DOHH2 (cell line): ENCODE measurements around the gene IQSEC2.

Experiments
- H3F3A ChIP-seq: fragments of 200-600 bp; sonication (generic), shearing (Covaris generic); 2 replicates; pipeline ENCODE4 v1.6.0; 2016; ENCODE audit warnings: antibody characterized with exemption, mild to moderate bottlenecking; ENCODE audit not compliant: control insufficient read depth, insufficient read depth
- H3K27ac ChIP-seq: fragments of 200-600 bp; sonication (generic); 2 replicates; pipeline ENCODE4 v1.5.1; 2014; ENCODE audit warnings: low read depth, mild to moderate bottlenecking, low read length, moderate library complexity
- H3K27me3 ChIP-seq: fragments of 200-600 bp; sonication (generic); 2 replicates; pipeline ENCODE4 v1.6.1; 2014; ENCODE audit warnings: mild to moderate bottlenecking, low read length, mixed read lengths; ENCODE audit not compliant: control insufficient read depth
- H3K36me3 ChIP-seq: fragments of 200-600 bp; sonication (generic); 2 replicates; pipeline ENCODE4 v1.6.1; 2014; ENCODE audit warnings: mild to moderate bottlenecking, low read length, moderate library complexity, mixed read lengths; ENCODE audit not compliant: control insufficient read depth
- H3K4me1 ChIP-seq: fragments of 200-600 bp; sonication (generic); 2 replicates; pipeline ENCODE4 v1.6.1; 2014; ENCODE audit warnings: mild to moderate bottlenecking, low read length, mixed read lengths; ENCODE audit not compliant: control insufficient read depth
- H3K4me2 ChIP-seq: fragments of 200-600 bp; sonication (generic); 2 replicates; pipeline ENCODE4 v1.6.0; 2014; ENCODE audit warnings: mild to moderate bottlenecking, low read length, moderate library complexity
- H3K4me3 ChIP-seq: fragments of 200-600 bp; sonication (generic); 2 replicates; pipeline ENCODE4 v1.5.1; 2014; ENCODE audit warnings: mild to moderate bottlenecking, low read length, mixed read lengths
- H3K79me2 ChIP-seq: fragments of 200-600 bp; sonication (generic); 2 replicates; pipeline ENCODE4 v1.6.1; 2014; ENCODE audit warnings: mild to moderate bottlenecking, low read length, mixed read lengths; ENCODE audit not compliant: control insufficient read depth
- H3K9me2 ChIP-seq: fragments of 200-600 bp; sonication (generic); replicated peaks from 2 replicates; pipeline ENCODE4 v1.6.1; 2014; ENCODE audit warnings: mild to moderate bottlenecking, low read length, mixed read lengths; ENCODE audit not compliant: control insufficient read depth
- H3K9me3 ChIP-seq: fragments of 200-600 bp; sonication (generic); 2 replicates; pipeline ENCODE4 v1.6.1; 2014; ENCODE audit warnings: antibody characterized with exemption, low read length, mixed read lengths; ENCODE audit not compliant: control insufficient read depth, insufficient read depth
- H4K20me1 ChIP-seq: fragments of 200-600 bp; sonication (generic); 2 replicates; pipeline ENCODE4 v1.6.0; 2014; ENCODE audit warnings: low read depth, mild to moderate bottlenecking, antibody characterized with exemption, low read length, moderate library complexity; ENCODE audit not compliant: control insufficient read depth, insufficient read depth
- EZH2phosphoT487 ChIP-seq: fragments of 200-600 bp; sonication (generic); IDR thresholded peaks from 2 replicates; pipeline ENCODE4 v1.6.1; 2017; ENCODE audit warnings: borderline replicate concordance, mild to moderate bottlenecking, antibody characterized with exemption, low read length, moderate library complexity, mixed read lengths
- TF ChIP-seq, protein P1 (sequence below): fragments of 200-600 bp; sonication (generic); IDR thresholded peaks from one replicate; pipeline ENCODE4 v1.5.1; 2014; ENCODE audit warnings: antibody characterized with exemption, mild to moderate bottlenecking, low read depth, low read length; ENCODE audit not compliant: poor library complexity, severe bottlenecking

Gene IQSEC2

DNA sequence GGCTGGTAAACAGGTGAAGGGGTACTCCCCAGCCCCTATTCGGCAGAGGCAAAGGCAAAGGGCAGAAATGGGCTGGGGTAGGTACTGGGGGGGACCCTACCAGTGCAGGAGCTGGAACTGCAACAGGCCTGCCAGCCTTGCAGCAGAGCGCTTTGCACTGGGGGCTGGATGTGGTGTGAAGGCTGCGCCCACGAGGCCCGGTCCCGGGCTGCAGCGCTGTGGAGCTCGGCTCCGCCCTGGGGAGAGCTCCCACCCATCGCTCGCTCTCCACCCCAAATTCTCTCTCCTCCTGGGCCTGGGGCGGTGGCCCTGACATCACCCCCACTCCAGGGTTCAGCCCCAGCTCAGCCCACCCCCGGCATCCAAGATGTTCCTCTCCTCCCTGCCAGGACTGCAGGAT is 24.2 kb downstream of the IQSEC2 start:
- Histone ChIP-seq H3K4me1 (peaks cover 13% of the 10 kb centered on the region), H3K79me2 (no peaks in the 10 kb centered on the region), H3K27me3 (no peaks in the 10 kb centered on the region), H3K27ac (no peak overlapping the region), H3K9me3 (no peaks in the 10 kb centered on the region), H3K4me3 (no peak overlapping the region), H3F3A (no peaks in the 10 kb centered on the region), H3K4me2 (no peak overlapping the region), H3K9me2 (no peaks in the 10 kb centered on the region), H4K20me1 (no peaks in the 10 kb centered on the region), H3K36me3 (no peaks in the 10 kb centered on the region)
- TF ChIP-seq, protein P1, sequence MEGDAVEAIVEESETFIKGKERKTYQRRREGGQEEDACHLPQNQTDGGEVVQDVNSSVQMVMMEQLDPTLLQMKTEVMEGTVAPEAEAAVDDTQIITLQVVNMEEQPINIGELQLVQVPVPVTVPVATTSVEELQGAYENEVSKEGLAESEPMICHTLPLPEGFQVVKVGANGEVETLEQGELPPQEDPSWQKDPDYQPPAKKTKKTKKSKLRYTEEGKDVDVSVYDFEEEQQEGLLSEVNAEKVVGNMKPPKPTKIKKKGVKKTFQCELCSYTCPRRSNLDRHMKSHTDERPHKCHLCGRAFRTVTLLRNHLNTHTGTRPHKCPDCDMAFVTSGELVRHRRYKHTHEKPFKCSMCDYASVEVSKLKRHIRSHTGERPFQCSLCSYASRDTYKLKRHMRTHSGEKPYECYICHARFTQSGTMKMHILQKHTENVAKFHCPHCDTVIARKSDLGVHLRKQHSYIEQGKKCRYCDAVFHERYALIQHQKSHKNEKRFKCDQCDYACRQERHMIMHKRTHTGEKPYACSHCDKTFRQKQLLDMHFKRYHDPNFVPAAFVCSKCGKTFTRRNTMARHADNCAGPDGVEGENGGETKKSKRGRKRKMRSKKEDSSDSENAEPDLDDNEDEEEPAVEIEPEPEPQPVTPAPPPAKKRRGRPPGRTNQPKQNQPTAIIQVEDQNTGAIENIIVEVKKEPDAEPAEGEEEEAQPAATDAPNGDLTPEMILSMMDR: no peak
- TF ChIP-seq EZH2phosphoT487: no peak

DNA sequence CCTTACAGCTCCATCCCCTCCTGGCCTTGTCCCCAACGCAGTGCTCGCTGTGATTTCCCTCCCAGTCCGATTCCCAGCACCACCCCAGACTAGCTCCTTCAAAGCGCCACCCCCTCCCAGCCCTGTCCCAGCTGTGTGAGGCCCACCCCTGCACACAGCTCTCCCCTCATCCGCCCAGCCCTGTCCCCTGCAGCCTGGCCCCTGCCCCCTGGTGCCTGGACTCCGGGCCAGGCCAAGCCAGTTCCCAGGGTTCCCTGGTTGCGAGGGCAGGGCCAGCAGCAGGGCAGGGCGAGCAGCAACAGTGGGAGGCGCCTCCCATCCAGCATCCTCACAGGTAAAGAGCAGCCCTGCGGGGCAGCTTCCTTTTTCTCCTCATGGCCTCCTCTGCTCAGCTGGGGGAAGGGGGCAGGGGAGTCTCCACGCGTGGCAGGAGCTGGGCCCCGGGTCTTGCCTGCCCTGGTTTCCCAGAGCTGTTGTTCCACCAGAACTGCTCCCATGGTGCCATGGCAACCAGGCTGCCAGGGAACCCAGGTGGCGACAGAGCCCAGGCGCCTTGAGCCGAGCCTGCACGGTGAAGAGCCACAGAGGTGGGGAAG is 24.8 kb downstream of the IQSEC2 start:
- no peak overlapping the region for H3K4me3 ChIP-seq
- no peaks in the 10 kb centered on the region for H3K9me2 ChIP-seq
- H3K9me3 ChIP-seq: no peaks in the 10 kb centered on the region
- no peaks in the 10 kb centered on the region for H3K79me2 ChIP-seq
- no peak overlapping the region for H3K27ac ChIP-seq
- H3F3A ChIP-seq: no peaks in the 10 kb centered on the region
- H3K4me1 ChIP-seq: peaks cover 7% of the 10 kb centered on the region
- no peaks in the 10 kb centered on the region for H3K36me3 ChIP-seq
- H3K27me3 ChIP-seq: no peaks in the 10 kb centered on the region
- no peak overlapping the region for H3K4me2 ChIP-seq
- TF ChIP-seq, protein P1: no peak
- TF ChIP-seq EZH2phosphoT487: no peak
- H4K20me1 ChIP-seq: no peaks in the 10 kb centered on the region

DNA sequence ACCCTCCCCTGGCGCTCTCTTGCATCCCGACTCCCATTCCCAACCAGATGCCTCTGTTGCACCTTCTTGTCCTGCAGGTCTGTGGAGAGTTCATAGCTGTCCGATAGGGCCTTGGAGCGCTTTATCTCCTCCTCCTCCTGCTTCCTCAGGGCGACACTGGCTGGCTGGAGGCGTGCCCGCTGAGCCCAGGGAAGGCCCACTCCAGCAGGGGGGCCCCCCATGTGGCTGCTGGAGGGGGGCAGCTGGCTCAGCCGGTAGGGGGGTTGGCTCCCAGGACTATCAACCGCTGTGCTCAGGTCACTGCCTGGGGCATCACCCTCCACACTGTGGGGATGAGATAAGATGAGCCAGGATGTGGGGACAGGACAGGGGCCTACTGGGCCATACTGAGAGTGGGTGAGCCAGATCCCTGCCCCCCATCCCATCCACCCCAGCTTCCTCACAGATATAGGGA is 25.6 kb downstream of the IQSEC2 start:
- no peak overlapping the region for H3K4me2 ChIP-seq
- TF ChIP-seq, protein P1: no peak
- no peak for TF ChIP-seq EZH2phosphoT487
- no peaks in the 10 kb centered on the region for H3K36me3 ChIP-seq
- H4K20me1 ChIP-seq: no peaks in the 10 kb centered on the region
- H3K27ac ChIP-seq: no peak overlapping the region
- H3K9me2 ChIP-seq: no peaks in the 10 kb centered on the region
- no peaks in the 10 kb centered on the region for H3K27me3 ChIP-seq
- no peaks in the 10 kb centered on the region for H3K9me3 ChIP-seq
- H3K4me3 ChIP-seq: no peak overlapping the region
- H3K79me2 ChIP-seq: no peaks in the 10 kb centered on the region
- H3F3A ChIP-seq: no peaks in the 10 kb centered on the region
- no peaks in the 10 kb centered on the region for H3K4me1 ChIP-seq
